Measurements from ENCODE around the gene P2RY4. TPM values are rescaled to one million over a fixed set of nuclear protein-coding genes. Genes with fewer than 3 reads are reported as not detected.

Gene P2RY4
- total and polyA plus RNA-seq, 2 of the 13 experiments (the other 11 are each of a cell fraction or from before 2014, with no cell fraction given), result 0.07 to 0.49 TPM

DNA sequence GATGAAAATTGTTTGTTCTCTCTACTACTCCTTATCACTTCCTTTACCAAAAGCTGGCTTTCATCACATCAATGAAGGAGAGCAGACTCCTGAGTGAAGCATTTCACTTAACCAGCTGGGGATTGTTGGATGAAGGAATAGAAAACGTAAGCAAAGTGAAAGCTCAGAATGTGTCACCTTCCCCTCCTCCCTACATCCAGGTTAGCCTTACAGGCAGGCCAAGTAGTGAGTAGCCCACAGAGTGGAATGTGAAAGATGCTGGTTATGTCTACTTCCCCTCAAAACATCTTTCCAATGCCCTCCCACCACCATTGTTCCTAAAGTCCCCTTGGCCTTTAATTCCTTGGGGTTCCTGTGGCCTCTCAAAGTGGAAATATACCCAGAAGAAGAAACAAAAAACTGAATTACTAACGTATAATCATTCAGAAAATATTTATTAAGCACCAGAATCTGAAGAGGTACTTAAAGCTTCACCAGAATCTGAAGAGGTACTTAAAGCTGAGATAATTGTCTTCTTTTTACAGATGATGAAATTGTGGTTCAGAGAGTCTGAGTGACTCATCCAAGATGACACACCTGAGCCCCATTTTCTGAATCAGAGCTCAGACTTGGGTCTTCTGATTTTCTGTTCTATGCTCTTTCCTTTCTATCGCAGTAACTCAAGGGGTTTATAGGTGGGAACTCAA, 6.5 kb downstream of the P2RY4 start:
- Histone ChIP-seq H2AFZ (ENCODE audit: low read length) (no peak overlapping the region), H3K4me1 (ENCODE audit: insufficient read depth, low read length) (peaks cover 21% of the 10 kb centered on the region), H3K27me3 (ENCODE audit: control insufficient read depth in 1 of 2, insufficient read depth in 2 of 2, low read length in 2 of 2) (no peaks in the 10 kb centered on the region), H3K27ac (ENCODE audit: extremely low read length, insufficient read depth, low read length) (no peak overlapping the region), H3K4me2 (ENCODE audit: low read depth, low read length) (no peak overlapping the region), H3K4me3 (replicated peaks in 1 of 3; ENCODE audit: insufficient read depth in 1 of 3, low read depth in 2 of 3, low read length in 3 of 3) (no peak overlapping the region), H3K9me3 (ENCODE audit: low read length) (no peaks in the 10 kb centered on the region), H4K20me1 (ENCODE audit: insufficient read depth, low read length) (no peaks in the 10 kb centered on the region), H3K36me3 (replicated peaks in 1 of 2; ENCODE audit: control insufficient read depth in 1 of 2, insufficient read depth in 2 of 2, low read length in 2 of 2) (no peaks in the 10 kb centered on the region), H3K9ac (ENCODE audit: insufficient read depth, low read depth, low read length) (no peak overlapping the region), H3K79me2 (ENCODE audit: insufficient read depth, low read length) (no peaks in the 10 kb centered on the region)
- 32% methylated on average over 3 of the region's 3 CpGs for WGBS (ENCODE audit: low lambda C conversion rate)
- intact Hi-C loops (cut with micrococcal nuclease; ENCODE audit: unreplicated experiment), result no loop called here
- ChIA-PET CTCF (ENCODE audit: low intra/inter-chr PET ratio, low total read pairs) (no interaction called here), POLR2A (no interaction called here)
- ATAC-seq, result no peak
- DNase-seq (ENCODE audit: low spot score), result peak; percentile 1
- in situ Hi-C loops (cut with HindIII; ENCODE audit: extremely low pct_ligation_motif_present, low pct_unique_long_range_greater_than_20kb), result no loop called here
- TF ChIP-seq BCL6 (CRISPR knock-in tag; IDR thresholded peaks at IDR 0.05) (no peak), ZNF263 (CRISPR knock-in tag; IDR thresholded peaks at IDR 0.05) (no peak), ZNF512B (CRISPR knock-in tag; IDR thresholded peaks at IDR 0.05; ENCODE audit: borderline replicate concordance) (no peak), POGZ (CRISPR knock-in tag; IDR thresholded peaks at IDR 0.05) (no peak), CHD4 (IDR thresholded peaks at IDR 0.05; ENCODE audit: borderline replicate concordance, low read length) (no peak), ZBTB3 (CRISPR knock-in tag; IDR thresholded peaks at IDR 0.05; ENCODE audit: borderline replicate concordance, low read depth) (no peak), SOX6 (IDR thresholded peaks at IDR 0.05) (no peak), SOX6 (CRISPR knock-in tag; IDR thresholded peaks at IDR 0.05) (no peak), BORCS8-MEF2B (CRISPR knock-in tag; IDR thresholded peaks at IDR 0.05) (no peak), PATZ1 (CRISPR knock-in tag; IDR thresholded peaks at IDR 0.05) (no peak), ZNF296 (CRISPR knock-in tag; conservative IDR thresholded peaks at IDR 0.05) (no peak), SPEN (CRISPR knock-in tag; IDR thresholded peaks at IDR 0.05; ENCODE audit: low read depth) (no peak), ZFP82 (CRISPR knock-in tag; IDR thresholded peaks at IDR 0.05; ENCODE audit: borderline replicate concordance) (no peak), MED1 (CRISPR knock-in tag; IDR thresholded peaks at IDR 0.05) (no peak), ZNF343 (CRISPR knock-in tag; IDR thresholded peaks at IDR 0.05) (no peak), TOE1 (CRISPR knock-in tag; IDR thresholded peaks at IDR 0.05) (no peak)
- no TSS peak for BruUV-seq (replicated peaks)
- no peak for FAIRE-seq

Measured in HepG2 (cell line).